ENCODE results near the gene TBCE.
"Not testable (repeated sequence)": the region's sequence is repeated elsewhere in the genome, so short reads cannot be mapped to it uniquely, and the experiment has no call there.

Gene TBCE

DNA sequence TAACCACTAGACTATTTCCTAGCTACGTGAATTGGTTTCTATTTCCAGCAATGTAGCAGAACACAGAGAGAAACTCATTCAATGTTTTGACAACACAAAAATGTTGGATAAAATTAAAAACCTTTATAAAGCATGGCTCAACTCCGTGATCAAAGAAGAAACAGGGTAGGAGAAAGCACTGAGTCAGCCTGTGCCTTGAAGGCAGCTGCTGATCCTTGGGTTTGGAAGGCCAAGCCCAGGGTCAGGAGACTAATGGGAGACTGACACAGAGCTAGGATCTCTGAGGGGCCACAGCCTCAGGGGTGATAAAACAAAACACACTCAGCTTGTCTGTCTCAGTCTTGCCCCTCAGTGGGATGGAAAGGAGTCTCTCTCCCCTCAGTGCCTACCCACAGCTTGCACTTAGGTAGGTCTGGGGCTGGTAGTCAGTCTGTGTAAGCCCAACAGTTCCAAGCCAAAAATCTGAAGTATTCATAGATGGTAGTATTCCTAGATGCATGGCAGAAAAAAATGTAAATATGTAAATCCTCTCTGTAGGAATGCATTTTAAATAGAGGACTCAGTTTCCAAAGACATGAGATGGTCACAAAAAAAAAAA, 83.8 kb downstream of the TBCE start:
- TF ChIP-seq, protein P1, sequence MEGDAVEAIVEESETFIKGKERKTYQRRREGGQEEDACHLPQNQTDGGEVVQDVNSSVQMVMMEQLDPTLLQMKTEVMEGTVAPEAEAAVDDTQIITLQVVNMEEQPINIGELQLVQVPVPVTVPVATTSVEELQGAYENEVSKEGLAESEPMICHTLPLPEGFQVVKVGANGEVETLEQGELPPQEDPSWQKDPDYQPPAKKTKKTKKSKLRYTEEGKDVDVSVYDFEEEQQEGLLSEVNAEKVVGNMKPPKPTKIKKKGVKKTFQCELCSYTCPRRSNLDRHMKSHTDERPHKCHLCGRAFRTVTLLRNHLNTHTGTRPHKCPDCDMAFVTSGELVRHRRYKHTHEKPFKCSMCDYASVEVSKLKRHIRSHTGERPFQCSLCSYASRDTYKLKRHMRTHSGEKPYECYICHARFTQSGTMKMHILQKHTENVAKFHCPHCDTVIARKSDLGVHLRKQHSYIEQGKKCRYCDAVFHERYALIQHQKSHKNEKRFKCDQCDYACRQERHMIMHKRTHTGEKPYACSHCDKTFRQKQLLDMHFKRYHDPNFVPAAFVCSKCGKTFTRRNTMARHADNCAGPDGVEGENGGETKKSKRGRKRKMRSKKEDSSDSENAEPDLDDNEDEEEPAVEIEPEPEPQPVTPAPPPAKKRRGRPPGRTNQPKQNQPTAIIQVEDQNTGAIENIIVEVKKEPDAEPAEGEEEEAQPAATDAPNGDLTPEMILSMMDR (IDR thresholded peaks at IDR 0.05; ENCODE audit: insufficient read depth, low read depth, low read length, missing control alignments) = no peak
- no peak overlapping the region for H3K4me3 ChIP-seq (ENCODE audit: low read length)
- DNase-seq (ENCODE audit: low read depth) = no peak

DNA sequence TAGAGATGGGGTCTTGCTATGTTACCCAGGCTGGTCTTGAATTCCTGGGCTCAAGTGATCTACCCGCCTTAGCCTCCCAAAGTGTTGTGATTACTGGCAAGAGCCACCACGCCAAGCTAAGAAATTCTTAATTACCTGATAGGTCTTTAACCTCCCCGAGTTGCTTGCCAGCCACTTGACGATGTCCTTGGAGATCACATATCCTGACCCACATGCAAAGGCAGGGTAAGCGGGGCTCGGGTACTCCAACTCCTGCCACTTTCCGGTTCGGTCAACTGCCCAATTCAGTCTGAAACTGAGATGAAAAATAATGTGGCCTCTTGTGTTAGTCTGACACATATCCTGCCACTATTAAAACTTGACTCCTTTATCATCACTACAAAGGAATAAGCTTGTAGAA, 86.8 kb downstream of the TBCE start:
- no peak overlapping the region for H3K4me3 ChIP-seq (ENCODE audit: low read length)
- TF ChIP-seq, protein P1 (IDR thresholded peaks at IDR 0.05; ENCODE audit: insufficient read depth, low read depth, low read length, missing control alignments) = no peak
- no peak for DNase-seq (ENCODE audit: low read depth)

DNA sequence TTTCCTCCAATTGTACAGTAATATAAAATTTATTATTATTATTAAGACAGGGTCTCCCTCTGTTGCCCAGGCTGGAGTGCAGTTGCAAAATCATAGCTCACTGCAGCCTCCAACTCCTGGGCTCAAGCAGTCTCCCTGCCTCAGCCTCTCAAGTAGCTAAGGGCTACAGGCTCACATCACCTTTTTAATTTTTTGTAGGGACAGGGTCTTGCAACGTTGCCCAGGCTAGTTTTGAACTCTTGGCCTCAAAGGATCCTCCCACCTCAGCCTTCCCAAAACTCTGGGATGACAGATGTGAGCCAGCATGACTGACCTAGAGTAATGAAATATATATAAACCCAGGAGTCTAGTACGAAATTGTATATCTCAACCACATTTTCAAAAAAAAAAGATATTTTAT, 87.9 kb downstream of the TBCE start:
- TF ChIP-seq, protein P1 (IDR thresholded peaks at IDR 0.05; ENCODE audit: insufficient read depth, low read depth, low read length, missing control alignments) = no peak
- no peak overlapping the region for H3K4me3 ChIP-seq (ENCODE audit: low read length)
- no peak for DNase-seq (ENCODE audit: low read depth)

DNA sequence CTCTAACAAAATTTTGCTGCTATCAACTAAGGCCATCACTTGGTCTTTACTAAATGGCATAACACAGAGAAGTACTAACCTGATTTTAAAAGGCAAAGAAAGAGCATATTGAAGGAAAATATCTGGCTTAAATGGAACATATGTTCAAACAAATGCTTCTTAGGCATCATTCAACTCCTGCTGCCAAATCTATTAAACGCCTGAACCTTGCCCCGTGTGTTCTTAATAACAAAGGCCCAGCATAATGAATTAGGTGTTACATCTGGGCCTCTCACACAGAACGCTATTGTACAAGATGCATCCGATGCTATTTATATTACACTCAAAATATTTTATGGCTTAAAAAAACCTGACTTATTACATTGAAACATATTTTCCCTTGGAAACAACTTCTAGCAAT, 88.6 kb downstream of the TBCE start:
- TF ChIP-seq, protein P1 (IDR thresholded peaks at IDR 0.05; ENCODE audit: insufficient read depth, low read depth, low read length, missing control alignments) = no peak
- no peak for DNase-seq (ENCODE audit: low read depth)
- H3K4me3 ChIP-seq (ENCODE audit: low read length) = no peak overlapping the region

DNA sequence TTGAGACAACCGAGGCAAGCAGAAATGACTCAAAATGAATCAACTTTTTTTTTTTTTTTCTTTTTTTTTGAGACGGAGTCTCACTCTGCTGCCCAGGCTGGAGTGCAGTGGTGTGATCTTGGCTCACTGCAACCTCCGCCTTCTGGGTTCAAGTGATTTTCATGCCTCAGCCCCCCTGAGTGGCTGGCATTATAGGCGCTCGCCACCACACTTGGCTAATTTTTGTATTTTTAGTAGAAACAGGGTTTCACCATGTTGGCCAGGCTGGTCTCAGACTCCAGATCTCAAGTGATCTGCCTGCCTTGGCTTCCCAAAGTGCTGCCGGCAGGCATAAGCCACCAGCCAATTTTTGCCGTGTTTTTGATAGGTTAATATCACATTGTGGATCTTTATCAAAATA, 90.6 kb downstream of the TBCE start:
- not testable (repeated sequence) for DNase-seq (ENCODE audit: low read depth); H3K4me3 ChIP-seq (ENCODE audit: low read length)

DNA sequence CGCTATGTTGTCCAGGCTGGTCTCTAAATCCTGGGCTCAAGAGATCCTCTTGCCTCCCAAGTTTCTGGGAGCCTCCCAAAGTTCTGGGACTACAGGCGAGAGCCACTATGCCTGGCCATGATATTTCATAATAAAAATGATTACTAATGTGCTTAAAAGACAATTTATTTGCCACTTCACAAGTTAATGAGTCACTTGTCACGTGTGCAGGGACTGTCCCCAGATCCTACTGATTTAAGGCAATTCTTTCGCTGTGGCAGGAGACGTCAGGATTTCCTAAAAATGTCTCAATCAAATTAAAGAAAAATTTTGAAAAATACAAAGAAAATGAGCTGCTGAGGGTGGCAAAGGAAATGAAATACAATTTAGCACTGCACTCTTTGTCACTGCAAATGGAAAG, 93.5 kb downstream of the TBCE start:
- H3K4me3 ChIP-seq (ENCODE audit: low read length) = no peak overlapping the region
- TF ChIP-seq, protein P1 (IDR thresholded peaks at IDR 0.05; ENCODE audit: insufficient read depth, low read depth, low read length, missing control alignments) = no peak
- no peak for DNase-seq (ENCODE audit: low read depth)

DNA sequence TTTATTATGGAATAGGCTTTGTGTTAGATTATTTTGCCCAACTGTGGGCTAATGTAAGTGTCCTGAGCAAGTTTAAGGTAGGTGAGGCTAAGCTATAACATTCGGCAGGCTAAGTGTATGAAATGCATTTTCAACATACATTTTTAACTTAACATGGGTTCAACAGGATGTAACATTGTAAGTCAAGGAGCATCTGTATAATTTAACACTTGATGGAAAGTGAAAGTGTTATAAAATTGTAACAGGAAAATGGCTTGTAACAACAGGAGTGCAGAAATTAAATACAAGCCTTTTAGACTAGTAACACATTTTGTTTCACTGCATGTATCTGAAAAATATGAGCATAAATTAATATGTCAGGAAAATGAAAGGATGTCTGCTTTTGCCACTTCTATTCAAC, 94.7 kb downstream of the TBCE start:
- H3K4me3 ChIP-seq (ENCODE audit: low read length) = no peak overlapping the region
- TF ChIP-seq, protein P1 (IDR thresholded peaks at IDR 0.05; ENCODE audit: insufficient read depth, low read depth, low read length, missing control alignments) = no peak
- DNase-seq (ENCODE audit: low read depth) = no peak

DNA sequence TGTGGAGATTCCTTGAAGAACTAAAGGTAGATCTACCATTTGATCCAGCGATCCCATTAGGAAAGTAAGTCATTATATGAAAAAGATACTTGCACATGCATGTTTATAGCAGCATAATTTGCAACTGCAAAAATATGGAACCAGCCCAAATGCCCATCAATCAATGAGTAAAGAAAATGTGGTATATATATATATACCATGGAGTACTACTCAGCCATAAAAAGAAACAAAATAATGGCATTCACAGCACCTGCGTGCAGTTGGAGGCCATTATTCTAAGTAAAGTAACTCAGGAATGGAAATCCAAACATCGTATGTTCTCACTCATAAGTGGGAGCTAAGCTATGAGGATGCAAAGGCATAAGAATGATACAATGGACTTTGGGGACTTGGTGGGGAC, 95.6 kb downstream of the TBCE start:
- not testable (repeated sequence) for H3K4me3 ChIP-seq (ENCODE audit: low read length); DNase-seq (ENCODE audit: low read depth)

All from epithelial cell of esophagus (primary cell).